SU-DHL-6 (cell line): Measurements from ENCODE around the gene MCAM.

Experiments used
- CTCF ChIP-seq: fragments of 200-600 bp; sonication (generic); IDR thresholded peaks from one replicate; pipeline ENCODE4 v1.5.1; 2017; ENCODE audit warnings: antibody characterized with exemption, mild to moderate bottlenecking, low read length, moderate library complexity; ENCODE audit not compliant: insufficient read depth, poor library complexity, severe bottlenecking
- EZH2phosphoT487 ChIP-seq: fragments of 200-600 bp; sonication (generic), shearing (Covaris generic); conservative IDR thresholded peaks from 2 replicates; pipeline ENCODE4 v1.6.1; 2018; ENCODE audit warnings: mild to moderate bottlenecking, antibody characterized with exemption, low read length, moderate library complexity, mixed read lengths

GRCh38 chr11:119359365-119360214 lies 42.7 kb upstream of the MCAM start:
- TF ChIP-seq CTCF (no peak), EZH2phosphoT487 (no peak)
